IMR-90 (cell line): ENCODE measurements around the gene NPAS3.

ENCODE experiments used
- CHD1 ChIP-seq: IDR thresholded peaks from 2 replicates; pipeline ENCODE4 v1.6.1; 2012; ENCODE audit warnings: low read depth, low read length, improper control_type of control experiment
- CTCF ChIP-seq: conservative IDR thresholded peaks from 2 replicates; pipeline ENCODE4 v1.5.1; 2012; ENCODE audit warnings: mild to moderate bottlenecking, low read depth, low read length, improper control_type of control experiment
- ELK1 ChIP-seq: fragments of 150-350 bp; IDR thresholded peaks from 2 replicates; pipeline ENCODE4 v1.6.1; 2016; ENCODE audit warnings: low read depth, mild to moderate bottlenecking, low read length, moderate library complexity, borderline replicate concordance
- MXI1 ChIP-seq: IDR thresholded peaks from 2 replicates; pipeline ENCODE4 v1.6.1; 2012; ENCODE audit warnings: low read depth, mild to moderate bottlenecking, low read length, moderate library complexity, borderline replicate concordance
- NFE2L2 ChIP-seq: fragments of 150-350 bp; IDR thresholded peaks from 2 replicates; pipeline ENCODE4 v1.6.1; 2016; ENCODE audit warnings: low read depth, mild to moderate bottlenecking, low read length
- POLR2A ChIP-seq: IDR thresholded peaks from 2 replicates; pipeline ENCODE4 v1.6.1; 2012; ENCODE audit warnings: mild to moderate bottlenecking, low read depth, low read length
- SMC3 ChIP-seq: fragments of 150-350 bp; IDR thresholded peaks from 2 replicates; pipeline ENCODE4 v1.6.1; 2016; ENCODE audit warnings: low read depth, mild to moderate bottlenecking, antibody characterized with exemption, low read length, moderate library complexity

- no peak for TF ChIP-seq POLR2A
- TF ChIP-seq CTCF: no peak
- TF ChIP-seq ELK1: no peak
- TF ChIP-seq CHD1: no peak
- no peak for TF ChIP-seq MXI1
- TF ChIP-seq NFE2L2: no peak
- TF ChIP-seq SMC3: no peak
These were observed 570.8 kb downstream of the NPAS3 start for GRCh38 chr14:33509454-33509853.
